Naive thymus-derived CD4-positive, alpha-beta T cell (primary cell): ENCODE data around the gene METTL8. TPM values are rescaled to one million over a fixed set of nuclear protein-coding genes. Genes with fewer than 3 reads are reported as not detected.

Experiments
- ATAC-seq: fragments of 150-1000 bp; cut with Tn5 transposase; 2 replicates; pipeline ENCODE4 v1.10.0; 2021; ENCODE audit warnings: mild to moderate bottlenecking, moderate library complexity
- CTCF ChIA-PET: fragments of 350-600 bp; sonication (Branson Sonifier 250); formaldehyde crosslinking; loops from one replicate; lab custom pipeline; 2021; ENCODE audit warnings: antibody characterized with exemption; lab: Charles Lee
- POLR2A ChIA-PET: fragments of 350-600 bp; sonication (Branson Sonifier 250); formaldehyde crosslinking; loops from one replicate; lab custom pipeline; 2021; ENCODE audit warnings: antibody characterized with exemption, inconsistent platforms; lab: Charles Lee
- DNase-seq, 9 donors: peaks; one replicate each; pipeline versions ENCODE4 v3.0.0 to v3.0.0-alpha.2; 2020 to 2022; ENCODE audit warnings: mixed read lengths in 1 of 9
- H3K27ac ChIP-seq: one replicate; pipeline ENCODE4 v1.7.0; 2013; ENCODE audit warnings: mild to moderate bottlenecking, low read depth, low read length, moderate library complexity
- H3K27me3 ChIP-seq, 2 donors: one replicate each; pipeline ENCODE4 v1.7.0; 2013; ENCODE audit warnings: low read length in 2 of 2, mild to moderate bottlenecking in 2 of 2, moderate library complexity in 2 of 2; ENCODE audit not compliant: control insufficient read depth in 2 of 2, insufficient read depth in 2 of 2
- H3K36me3 ChIP-seq, 3 experiments: 1 replicate in 2 of 3; 2 replicates in 1 of 3; pipeline ENCODE4 v1.7.0; 2013; ENCODE audit warnings: low read length in 3 of 3, mild to moderate bottlenecking in 3 of 3, moderate library complexity in 1 of 3; ENCODE audit not compliant: insufficient read depth in 3 of 3, control insufficient read depth in 2 of 3
- H3K4me1 ChIP-seq, 2 donors: one replicate each; pipeline ENCODE4 v1.7.0; 2013; ENCODE audit warnings: low read length in 2 of 2, mild to moderate bottlenecking in 2 of 2, moderate library complexity in 1 of 2; ENCODE audit not compliant: control insufficient read depth in 2 of 2, insufficient read depth in 2 of 2
- H3K4me3 ChIP-seq: 2 replicates; pipeline ENCODE4 v1.7.0; 2013; ENCODE audit warnings: mild to moderate bottlenecking, low read length
- H3K9me3 ChIP-seq, 3 experiments: 1 replicate in 2 of 3; 2 replicates in 1 of 3; pipeline ENCODE4 v1.7.0; 2013; ENCODE audit warnings: low read length in 3 of 3; ENCODE audit not compliant: control insufficient read depth in 2 of 3
- H3K27ac Mint-ChIP-seq, 9 donors: one replicate each; pipeline ENCODE4 v1.8.0; 2020 to 2022; ENCODE audit warnings: mixed read lengths in 9 of 9, mild to moderate bottlenecking in 8 of 9, moderate library complexity in 5 of 9, inconsistent platforms in 2 of 9
- H3K27me3 Mint-ChIP-seq, 5 donors: one replicate each; pipeline ENCODE4 v1.8.0; 2021 to 2022; ENCODE audit warnings: mixed read lengths in 5 of 5, mild to moderate bottlenecking in 1 of 5
- H3K36me3 Mint-ChIP-seq, 5 donors: one replicate each; pipeline ENCODE4 v1.8.0; 2020 to 2022; ENCODE audit warnings: mixed read lengths in 5 of 5, mild to moderate bottlenecking in 3 of 5, inconsistent platforms in 1 of 5
- H3K4me1 Mint-ChIP-seq, 7 donors: one replicate each; pipeline ENCODE4 v1.8.0; 2020 to 2022; ENCODE audit warnings: mixed read lengths in 7 of 7, mild to moderate bottlenecking in 3 of 7, inconsistent platforms in 1 of 7
- H3K4me3 Mint-ChIP-seq, 10 donors: one replicate each; pipeline ENCODE4 v1.8.0; 2020 to 2022; ENCODE audit warnings: mild to moderate bottlenecking in 10 of 10, mixed read lengths in 10 of 10, moderate library complexity in 6 of 10, inconsistent platforms in 2 of 10
- H3K9me3 Mint-ChIP-seq, 11 donors: one replicate each; pipeline ENCODE4 v1.8.0; 2020 to 2022; ENCODE audit warnings: mixed read lengths in 11 of 11, mild to moderate bottlenecking in 4 of 11, inconsistent platforms in 1 of 11, moderate library complexity in 1 of 11
- intact Hi-C, 2 donors: fragments of 100-400 bp; cut with micrococcal nuclease; formaldehyde crosslinking; loops; one replicate each; pipeline ENCODE4 v1.15.1; 2023
- polyA plus RNA-seq, 2 donors: library from polyadenylated mRNA; unstranded; fragments of 300-500 nt; fragmentation: Illumina TruSeq; gene quantifications; one replicate each; pipeline ENCODE4 v1.2.3, GENCODE V29; 2021
- total RNA-seq, 6 experiments: library from RNA in 5 of 6; stranded (reverse) in 5 of 6; gene quantifications; 1 replicate in 5 of 6; 2 replicates in 1 of 6; pipeline ENCODE4 v1.2.3 and lab custom pipeline; 2021 to 2026

Gene METTL8
- total and polyA plus RNA-seq, 7 experiments from 2014 or later: 11.8 to 21.6 (median 15.7) TPM

GRCh38 chr2:171475979-171476378 is 42.2 kb upstream of the METTL8 start:
- Mint-ChIP-seq H3K4me1 (peaks cover 0 to 5% (median 0%) of the 10 kb centered on the region in 7 donors), H3K4me3 (no peak overlapping the region), H3K36me3 (peaks cover 8 to 61% (median 40%) of the 10 kb centered on the region in 5 donors), H3K27ac (no peak overlapping the region), H3K9me3 (no peaks in the 10 kb centered on the region), H3K27me3 (no peaks in the 10 kb centered on the region)
- H3K4me1 ChIP-seq: no peaks in the 10 kb centered on the region
- H3K4me3 ChIP-seq: no peak overlapping the region
- H3K27me3 ChIP-seq: no peaks in the 10 kb centered on the region
- no peak overlapping the region for H3K27ac ChIP-seq
- POLR2A ChIA-PET: interaction anchor here (0.6 kb wide), 1 partner anchor 14 kb away, joined by 4 read pairs; no protein-coding TSS in a partner anchor
- no peaks in the 10 kb centered on the region for H3K9me3 ChIP-seq
- ATAC-seq: no peak
- H3K36me3 ChIP-seq: peaks cover 0 to 63% (median 12%) of the 10 kb centered on the region in 3 experiments
- intact Hi-C loops: no loop called here
- no peak for DNase-seq
- CTCF ChIA-PET: no interaction called here

DNA sequence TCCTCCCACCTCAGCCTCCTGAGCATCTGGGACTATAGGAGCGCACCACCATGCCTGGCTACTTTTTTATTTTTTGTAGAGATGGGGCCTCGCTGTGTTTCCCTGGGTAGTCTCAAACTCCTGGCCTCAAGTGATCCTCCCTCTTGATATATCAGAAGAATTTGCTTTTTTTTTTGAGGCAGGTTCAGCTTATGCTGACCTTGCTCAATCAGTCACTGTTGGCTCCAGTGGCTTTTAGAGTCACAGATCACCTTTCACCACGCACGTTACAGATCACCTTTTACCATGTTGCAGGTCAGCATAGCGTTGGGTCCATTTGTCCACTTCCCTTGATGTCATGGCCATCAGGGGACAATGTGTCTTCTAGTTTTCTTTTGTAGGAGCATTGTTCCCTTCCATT is 36.3 kb upstream of the METTL8 start:
- H3K27me3 ChIP-seq: no peaks in the 10 kb centered on the region
- H3K27ac ChIP-seq: no peak overlapping the region
- Mint-ChIP-seq H3K27ac (no peak overlapping the region), H3K4me1 (peaks cover 0 to 5% (median 0%) of the 10 kb centered on the region in 7 donors), H3K36me3 (peaks cover 11 to 60% (median 55%) of the 10 kb centered on the region in 5 donors), H3K4me3 (no peak overlapping the region), H3K9me3 (no peaks in the 10 kb centered on the region), H3K27me3 (no peaks in the 10 kb centered on the region)
- H3K4me1 ChIP-seq: no peaks in the 10 kb centered on the region
- no peaks in the 10 kb centered on the region for H3K9me3 ChIP-seq
- H3K36me3 ChIP-seq: peaks cover 7 to 53% (median 11%) of the 10 kb centered on the region in 3 experiments
- CTCF ChIA-PET: no interaction called here
- DNase-seq: no peak
- intact Hi-C loops: no loop called here
- ATAC-seq: no peak
- POLR2A ChIA-PET: no interaction called here
- H3K4me3 ChIP-seq: no peak overlapping the region

- Histone ChIP-seq H3K36me3 (peaks cover 4 to 45% (median 11%) of the 10 kb centered on the region in 3 experiments), H3K27ac (no peak overlapping the region), H3K4me3 (no peak overlapping the region), H3K4me1 (no peaks in the 10 kb centered on the region), H3K9me3 (no peaks in the 10 kb centered on the region), H3K27me3 (no peaks in the 10 kb centered on the region)
- H3K27ac Mint-ChIP-seq: no peak overlapping the region
- H3K9me3 Mint-ChIP-seq: no peaks in the 10 kb centered on the region
- no peak for ATAC-seq
- ChIA-PET CTCF (no interaction called here), POLR2A (no interaction called here)
- intact Hi-C loops: no loop called here
- DNase-seq: no peak
- no peaks in the 10 kb centered on the region for H3K27me3 Mint-ChIP-seq
- no peak overlapping the region for H3K4me3 Mint-ChIP-seq
- H3K36me3 Mint-ChIP-seq: peaks cover 6 to 51% (median 50%) of the 10 kb centered on the region in 5 donors
- H3K4me1 Mint-ChIP-seq: peaks cover 0 to 2% (median 0%) of the 10 kb centered on the region in 7 donors
Measured at GRCh38 chr2:171469176-171469575, 35.4 kb upstream of the METTL8 start.

DNA sequence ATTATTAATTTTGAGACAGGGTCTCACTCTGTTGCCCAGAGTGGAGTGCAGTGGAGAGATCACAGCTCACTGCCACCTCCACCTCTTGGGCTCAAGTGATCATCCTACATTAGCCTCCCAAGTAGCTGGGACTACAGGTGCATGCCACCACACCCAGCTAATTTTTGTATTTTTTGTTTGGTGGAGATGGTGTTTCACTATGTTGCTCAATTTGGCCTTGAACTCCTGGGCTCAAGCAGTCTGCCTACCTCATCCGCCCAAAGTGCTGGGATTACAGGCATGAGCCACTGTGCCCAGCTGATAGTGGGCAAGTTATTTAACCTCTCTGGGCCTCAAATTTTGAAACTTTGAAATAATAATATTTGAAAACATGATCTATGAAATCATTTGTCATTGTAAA is 26.7 kb upstream of the METTL8 start:
- Mint-ChIP-seq H3K27me3 (no peaks in the 10 kb centered on the region), H3K4me1 (peaks cover 0 to 7% (median 4%) of the 10 kb centered on the region in 7 donors), H3K4me3 (no peak overlapping the region), H3K36me3 (peaks cover 6 to 51% (median 43%) of the 10 kb centered on the region in 5 donors), H3K9me3 (peaks cover 0 to 7% (median 0%) of the 10 kb centered on the region in 11 donors), H3K27ac (no peak overlapping the region)
- POLR2A ChIA-PET: no interaction called here
- H3K36me3 ChIP-seq: peaks cover 0 to 25% (median 0%) of the 10 kb centered on the region in 3 experiments
- CTCF ChIA-PET: interaction anchor here (0.7 kb wide), 1 partner anchor 514 kb away, joined by 3 read pairs; no protein-coding TSS in a partner anchor
- DNase-seq: no peak
- ATAC-seq: no peak
- H3K4me1 ChIP-seq: no peaks in the 10 kb centered on the region
- H3K9me3 ChIP-seq: no peaks in the 10 kb centered on the region
- no peak overlapping the region for H3K27ac ChIP-seq
- no peaks in the 10 kb centered on the region for H3K27me3 ChIP-seq
- intact Hi-C loops: no loop called here
- H3K4me3 ChIP-seq: no peak overlapping the region

- H3K27ac Mint-ChIP-seq: no peak overlapping the region
Measured at GRCh38 chr2:171459498-171459897, 25.7 kb upstream of the METTL8 start.

GRCh38 chr2:171452773-171453172 is 19.0 kb upstream of the METTL8 start:
- no peaks in the 10 kb centered on the region for H3K27me3 Mint-ChIP-seq
- Histone ChIP-seq H3K36me3 (peaks cover 3 to 76% (median 5%) of the 10 kb centered on the region in 3 experiments), H3K4me3 (no peak overlapping the region), H3K27me3 (no peaks in the 10 kb centered on the region), H3K9me3 (no peaks in the 10 kb centered on the region), H3K27ac (no peak overlapping the region), H3K4me1 (no peaks in the 10 kb centered on the region)
- H3K9me3 Mint-ChIP-seq: peaks cover 0 to 8% (median 0%) of the 10 kb centered on the region in 11 donors
- peaks cover 11 to 78% (median 51%) of the 10 kb centered on the region in 5 donors for H3K36me3 Mint-ChIP-seq
- H3K4me3 Mint-ChIP-seq: no peak overlapping the region
- peak overlapping the region in 1 of 9 donors; percentile 63 for H3K27ac Mint-ChIP-seq
- DNase-seq (no peak), ATAC-seq (no peak)
- POLR2A ChIA-PET: interaction anchor here (0.6 kb wide), 1 partner anchor 435 kb away, joined by 3 read pairs; no protein-coding TSS in a partner anchor
- intact Hi-C loops: no loop called here
- peaks cover 0 to 10% (median 4%) of the 10 kb centered on the region in 7 donors for H3K4me1 Mint-ChIP-seq
- CTCF ChIA-PET: no interaction called here

More at GRCh38 chr2:171459498-171459897, 25.7 kb upstream of the METTL8 start:
- no peak overlapping the region for H3K4me3 Mint-ChIP-seq
- CTCF ChIA-PET: no interaction called here
- Histone ChIP-seq H3K9me3 (no peaks in the 10 kb centered on the region), H3K36me3 (peaks cover 0 to 35% (median 0%) of the 10 kb centered on the region in 3 experiments), H3K4me1 (no peaks in the 10 kb centered on the region), H3K27ac (no peak overlapping the region), H3K4me3 (no peak overlapping the region), H3K27me3 (no peaks in the 10 kb centered on the region)
- H3K9me3 Mint-ChIP-seq: peaks cover 0 to 8% (median 0%) of the 10 kb centered on the region in 11 donors
- POLR2A ChIA-PET: no interaction called here
- ATAC-seq: no peak
- peaks cover 10 to 59% (median 51%) of the 10 kb centered on the region in 5 donors for H3K36me3 Mint-ChIP-seq
- H3K4me1 Mint-ChIP-seq: peaks cover 0 to 10% (median 4%) of the 10 kb centered on the region in 7 donors
- H3K27me3 Mint-ChIP-seq: no peaks in the 10 kb centered on the region
- DNase-seq: no peak
- intact Hi-C loops: no loop called here

DNA sequence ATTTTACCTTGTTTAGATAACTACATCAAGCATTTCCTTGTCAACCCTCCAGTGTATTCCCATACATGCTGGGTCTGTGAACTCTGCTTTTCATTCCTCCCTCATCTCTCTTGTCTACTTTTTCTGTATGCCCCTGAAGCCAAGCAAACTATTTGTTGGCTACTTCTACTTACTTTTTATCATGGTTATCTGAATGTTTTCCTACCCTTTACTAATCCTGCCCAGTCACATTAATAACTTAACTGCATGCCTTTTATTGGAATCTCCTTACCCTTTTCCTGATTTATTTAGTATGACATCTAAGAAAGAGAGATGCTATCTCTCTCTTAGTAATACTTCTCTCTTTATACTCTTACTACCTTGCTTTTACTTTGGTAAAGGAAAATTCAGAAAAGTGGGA is 17.3 kb upstream of the METTL8 start:
- DNase-seq: no peak
- no peak overlapping the region for H3K4me3 Mint-ChIP-seq
- Histone ChIP-seq H3K36me3 (peaks cover 5 to 71% (median 5%) of the 10 kb centered on the region in 3 experiments), H3K27ac (no peak overlapping the region), H3K9me3 (no peaks in the 10 kb centered on the region), H3K4me1 (no peaks in the 10 kb centered on the region), H3K4me3 (no peak overlapping the region), H3K27me3 (no peaks in the 10 kb centered on the region)
- POLR2A ChIA-PET: no interaction called here
- peaks cover 8 to 65% (median 40%) of the 10 kb centered on the region in 5 donors for H3K36me3 Mint-ChIP-seq
- no peaks in the 10 kb centered on the region for H3K27me3 Mint-ChIP-seq
- H3K4me1 Mint-ChIP-seq: peaks cover 0 to 7% (median 4%) of the 10 kb centered on the region in 7 donors
- H3K27ac Mint-ChIP-seq: peak overlapping the region in 1 of 9 donors; percentile 38
- H3K9me3 Mint-ChIP-seq: peaks cover 0 to 5% (median 0%) of the 10 kb centered on the region in 11 donors
- no peak for ATAC-seq
- intact Hi-C loops: no loop called here
- CTCF ChIA-PET: no interaction called here
